ENCODE measurements around the gene CIC. TPM values are rescaled to one million over a fixed set of nuclear protein-coding genes. Genes with fewer than 3 reads are reported as not detected.
"Not testable (repeated sequence)": the region's sequence is repeated elsewhere in the genome, so short reads cannot be mapped to it uniquely, and the experiment has no call there.

Gene CIC
- polyA plus RNA-seq, 1 donor (not counting 4 experiments of a cell fraction or from before 2014, with no cell fraction given) = 3.1 TPM

GRCh38 chr19:42328854-42329253 is 59.8 kb downstream of the CIC start:
- Histone ChIP-seq H3K9ac (ENCODE audit: control insufficient read depth, extremely low read depth, insufficient read depth, low read length) (no peak overlapping the region), H3K27ac (ENCODE audit: control insufficient read depth, insufficient read depth, low read length) (no peak overlapping the region), H3K27me3 (ENCODE audit: control insufficient read depth, extremely low read depth, insufficient read depth, low read length) (peaks cover 8% of the 10 kb centered on the region), H3K4me1 (ENCODE audit: control insufficient read depth, extremely low read depth, insufficient read depth, low read length) (peaks cover 14% of the 10 kb centered on the region), H4K20me1 (ENCODE audit: control insufficient read depth, extremely low read depth, insufficient read depth, low read length) (no peaks in the 10 kb centered on the region), H3K79me2 (ENCODE audit: control insufficient read depth, insufficient read depth, low read length) (peaks cover 17% of the 10 kb centered on the region), H3K9me1 (ENCODE audit: control insufficient read depth, extremely low read depth, insufficient read depth, low read length) (no peaks in the 10 kb centered on the region), H3K4me2 (ENCODE audit: control insufficient read depth, extremely low read depth, insufficient read depth, low read depth, low read length) (no peak overlapping the region), H3K9me3 (ENCODE audit: control insufficient read depth, low read depth, low read length) (no peaks in the 10 kb centered on the region), H2AFZ (ENCODE audit: control insufficient read depth, low read length) (no peak overlapping the region), H3K4me3 (ENCODE audit: control insufficient read depth in 2 of 3, extremely low read depth in 1 of 3, insufficient read depth in 2 of 3, low read depth in 1 of 3, low read length in 3 of 3) (no peak overlapping the region), H3K36me3 (ENCODE audit: control insufficient read depth in 2 of 2, extremely low read depth in 1 of 2, insufficient read depth in 2 of 2, low read length in 2 of 2) (no peaks in the 10 kb centered on the region)
- DNase-seq (ENCODE audit: low read depth, low spot score) = no peak
- dilution Hi-C loops (cut with MboI; ENCODE audit: extremely low pct_ligation_motif_present, low sequenced_read_pairs) = no loop called here
- TF ChIP-seq CTCF (optimal IDR thresholded peaks at IDR 0.05 in 1 of 3, IDR thresholded peaks at IDR 0.05 in 1 of 3, conservative IDR thresholded peaks at IDR 0.05 in 1 of 3; ENCODE audit: extremely low read depth in 1 of 3, insufficient read depth in 2 of 3, low read length in 3 of 3) = no peak
- no peak for TF ChIP-seq EZH2 (IDR thresholded peaks at IDR 0.05; ENCODE audit: low read length)
- FAIRE-seq = no peak

- no peak for TF ChIP-seq CTCF (optimal IDR thresholded peaks at IDR 0.05 in 1 of 3, IDR thresholded peaks at IDR 0.05 in 1 of 3, conservative IDR thresholded peaks at IDR 0.05 in 1 of 3; ENCODE audit: extremely low read depth in 1 of 3, insufficient read depth in 2 of 3, low read length in 3 of 3)
- TF ChIP-seq EZH2 (IDR thresholded peaks at IDR 0.05; ENCODE audit: low read length) = no peak
- H4K20me1 ChIP-seq (ENCODE audit: control insufficient read depth, extremely low read depth, insufficient read depth, low read length) = no peaks in the 10 kb centered on the region
Measured at GRCh38 chr19:42330241-42330711, 61.2 kb downstream of the CIC start.

GRCh38 chr19:42331333-42331732 is 62.3 kb downstream of the CIC start:
- FAIRE-seq; dilution Hi-C loops (cut with MboI; ENCODE audit: extremely low pct_ligation_motif_present, low sequenced_read_pairs); H3K36me3 ChIP-seq (ENCODE audit: control insufficient read depth in 2 of 2, extremely low read depth in 1 of 2, insufficient read depth in 2 of 2, low read length in 2 of 2): not testable (repeated sequence)

More at GRCh38 chr19:42330241-42330711, 61.2 kb downstream of the CIC start:
- H3K4me1 ChIP-seq (ENCODE audit: control insufficient read depth, extremely low read depth, insufficient read depth, low read length) = peaks cover 12% of the 10 kb centered on the region
- H3K27me3 ChIP-seq (ENCODE audit: control insufficient read depth, extremely low read depth, insufficient read depth, low read length) = no peaks in the 10 kb centered on the region
- dilution Hi-C loops (cut with MboI; ENCODE audit: extremely low pct_ligation_motif_present, low sequenced_read_pairs) = no loop called here
- DNase-seq (ENCODE audit: low read depth, low spot score) (no peak), FAIRE-seq (no peak)
- no peaks in the 10 kb centered on the region for H3K36me3 ChIP-seq (ENCODE audit: control insufficient read depth in 2 of 2, extremely low read depth in 1 of 2, insufficient read depth in 2 of 2, low read length in 2 of 2)
- H3K9me3 ChIP-seq (ENCODE audit: control insufficient read depth, low read depth, low read length) = no peaks in the 10 kb centered on the region
- no peak overlapping the region for H3K9ac ChIP-seq (ENCODE audit: control insufficient read depth, extremely low read depth, insufficient read depth, low read length)
- H2AFZ ChIP-seq (ENCODE audit: control insufficient read depth, low read length) = no peak overlapping the region
- no peak overlapping the region for H3K27ac ChIP-seq (ENCODE audit: control insufficient read depth, insufficient read depth, low read length)
- no peaks in the 10 kb centered on the region for H3K9me1 ChIP-seq (ENCODE audit: control insufficient read depth, extremely low read depth, insufficient read depth, low read length)
- no peak overlapping the region for H3K4me2 ChIP-seq (ENCODE audit: control insufficient read depth, extremely low read depth, insufficient read depth, low read depth, low read length)
- H3K79me2 ChIP-seq (ENCODE audit: control insufficient read depth, insufficient read depth, low read length) = peaks cover 17% of the 10 kb centered on the region
- no peak overlapping the region for H3K4me3 ChIP-seq (ENCODE audit: control insufficient read depth in 2 of 3, extremely low read depth in 1 of 3, insufficient read depth in 2 of 3, low read depth in 1 of 3, low read length in 3 of 3)

More at GRCh38 chr19:42331333-42331732, 62.3 kb downstream of the CIC start:
- not testable (repeated sequence) for H3K27ac ChIP-seq (ENCODE audit: control insufficient read depth, insufficient read depth, low read length); H3K4me3 ChIP-seq (ENCODE audit: control insufficient read depth in 2 of 3, extremely low read depth in 1 of 3, insufficient read depth in 2 of 3, low read depth in 1 of 3, low read length in 3 of 3); H3K4me1 ChIP-seq (ENCODE audit: control insufficient read depth, extremely low read depth, insufficient read depth, low read length); H2AFZ ChIP-seq (ENCODE audit: control insufficient read depth, low read length); H4K20me1 ChIP-seq (ENCODE audit: control insufficient read depth, extremely low read depth, insufficient read depth, low read length); H3K27me3 ChIP-seq (ENCODE audit: control insufficient read depth, extremely low read depth, insufficient read depth, low read length); H3K9ac ChIP-seq (ENCODE audit: control insufficient read depth, extremely low read depth, insufficient read depth, low read length); DNase-seq (ENCODE audit: low read depth, low spot score); H3K4me2 ChIP-seq (ENCODE audit: control insufficient read depth, extremely low read depth, insufficient read depth, low read depth, low read length); H3K9me1 ChIP-seq (ENCODE audit: control insufficient read depth, extremely low read depth, insufficient read depth, low read length); H3K9me3 ChIP-seq (ENCODE audit: control insufficient read depth, low read depth, low read length)
- peaks cover 11% of the 10 kb centered on the region for H3K79me2 ChIP-seq (ENCODE audit: control insufficient read depth, insufficient read depth, low read length)
